GM20431 (cell line): Measurements from ENCODE around the gene PCDHB11.
"Not testable (repeated sequence)": the region's sequence is repeated elsewhere in the genome, so short reads cannot be mapped to it uniquely, and the experiment has no call there.

Experiments used
- in situ Hi-C: fragments of 300-500 bp; cut with MseI, MboI; formaldehyde crosslinking; loops from one replicate; pipeline ENCODE4 v1.15.0; 2020; ENCODE audit warnings: low sequenced_read_pairs; ENCODE audit not compliant: unreplicated experiment

The PCDHB11 gene

DNA sequence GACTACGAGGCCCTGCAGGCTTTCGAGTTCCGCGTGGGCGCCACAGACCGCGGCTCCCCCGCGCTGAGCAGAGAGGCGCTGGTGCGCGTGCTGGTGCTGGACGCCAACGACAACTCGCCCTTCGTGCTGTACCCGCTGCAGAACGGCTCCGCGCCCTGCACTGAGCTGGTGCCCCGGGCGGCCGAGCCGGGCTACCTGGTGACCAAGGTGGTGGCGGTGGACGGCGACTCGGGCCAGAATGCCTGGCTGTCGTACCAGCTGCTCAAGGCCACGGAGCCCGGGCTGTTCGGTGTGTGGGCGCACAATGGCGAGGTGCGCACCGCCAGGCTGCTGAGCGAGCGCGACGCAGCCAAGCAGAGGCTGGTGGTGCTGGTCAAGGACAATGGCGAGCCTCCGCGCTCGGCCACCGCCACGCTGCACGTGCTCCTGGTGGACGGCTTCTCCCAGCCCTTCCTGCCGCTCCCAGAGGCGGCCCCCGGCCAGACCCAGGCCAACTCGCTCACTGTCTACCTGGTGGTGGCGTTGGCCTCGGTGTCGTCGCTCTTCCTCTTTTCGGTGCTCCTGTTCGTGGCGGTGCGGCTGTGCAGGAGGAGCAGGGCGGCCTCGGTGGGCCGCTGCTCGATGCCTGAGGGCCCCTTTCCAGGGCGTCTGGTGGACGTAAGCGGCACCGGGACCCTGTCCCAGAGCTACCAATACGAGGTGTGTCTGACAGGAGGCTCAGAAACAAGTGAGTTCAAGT lies 15.1 kb upstream of the PCDHB11 start:
- in situ Hi-C loops: not testable (repeated sequence)

DNA sequence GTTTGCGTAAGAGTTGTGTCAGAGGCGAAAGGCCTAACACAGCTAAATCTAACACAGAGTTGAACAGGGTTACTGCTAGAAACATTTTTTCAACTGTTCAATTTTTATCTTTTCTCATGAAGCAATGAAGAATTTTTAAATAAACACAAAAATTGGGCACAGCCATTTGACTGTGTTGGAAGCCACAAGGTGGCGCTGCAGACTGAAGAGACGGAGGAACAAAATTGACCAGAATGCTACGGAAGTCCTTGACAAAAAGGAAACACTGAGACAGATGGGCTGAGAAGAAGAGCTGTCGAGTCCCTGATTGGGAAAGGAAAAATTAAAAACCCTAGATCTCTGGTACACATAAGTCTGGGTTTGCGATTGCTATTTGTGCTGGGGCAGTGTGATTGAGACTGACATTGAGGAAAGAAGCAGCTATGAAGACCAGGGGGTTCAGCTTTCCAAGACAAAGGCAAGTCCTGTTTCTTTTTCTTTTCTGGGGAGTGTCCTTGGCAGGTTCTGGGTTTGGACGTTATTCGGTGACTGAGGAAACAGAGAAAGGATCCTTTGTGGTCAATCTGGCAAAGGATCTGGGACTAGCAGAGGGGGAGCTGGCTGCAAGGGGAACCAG lies 12.4 kb upstream of the PCDHB11 start, which contains the start of gene PCDHB9:
Gene PCDHB9 (plus strand): TSS at position 265 of the 616 bp plus-strand sequence. CDS start 158 bp downstream, at position 423.
- in situ Hi-C loops: no loop called here

DNA sequence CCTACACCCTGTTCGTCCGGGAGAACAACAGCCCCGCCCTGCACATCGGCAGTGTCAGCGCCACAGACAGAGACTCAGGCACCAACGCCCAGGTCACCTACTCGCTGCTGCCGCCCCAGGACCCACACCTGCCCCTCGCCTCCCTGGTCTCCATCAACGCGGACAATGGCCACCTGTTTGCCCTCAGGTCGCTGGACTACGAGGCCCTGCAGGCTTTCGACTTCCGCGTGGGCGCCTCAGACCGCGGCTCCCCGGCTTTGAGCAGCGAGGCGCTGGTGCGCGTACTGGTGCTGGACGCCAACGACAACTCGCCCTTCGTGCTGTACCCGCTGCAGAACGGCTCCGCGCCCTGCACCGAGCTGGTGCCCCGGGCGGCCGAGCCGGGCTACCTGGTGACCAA lies 10.7 kb upstream of the PCDHB11 start:
- in situ Hi-C loops: not testable (repeated sequence)

DNA sequence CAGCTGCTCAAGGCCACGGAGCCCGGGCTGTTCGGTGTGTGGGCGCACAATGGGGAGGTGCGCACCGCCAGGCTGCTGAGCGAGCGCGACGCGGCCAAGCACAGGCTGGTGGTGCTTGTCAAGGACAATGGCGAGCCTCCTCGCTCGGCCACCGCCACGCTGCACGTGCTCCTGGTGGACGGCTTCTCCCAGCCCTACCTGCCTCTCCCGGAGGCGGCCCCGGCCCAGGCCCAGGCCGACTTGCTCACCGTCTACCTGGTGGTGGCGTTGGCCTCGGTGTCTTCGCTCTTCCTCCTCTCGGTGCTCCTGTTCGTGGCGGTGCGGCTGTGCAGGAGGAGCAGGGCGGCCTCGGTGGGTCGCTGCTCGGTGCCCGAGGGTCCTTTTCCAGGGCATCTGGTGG lies 10.3 kb upstream of the PCDHB11 start:
- in situ Hi-C loops: not testable (repeated sequence)

DNA sequence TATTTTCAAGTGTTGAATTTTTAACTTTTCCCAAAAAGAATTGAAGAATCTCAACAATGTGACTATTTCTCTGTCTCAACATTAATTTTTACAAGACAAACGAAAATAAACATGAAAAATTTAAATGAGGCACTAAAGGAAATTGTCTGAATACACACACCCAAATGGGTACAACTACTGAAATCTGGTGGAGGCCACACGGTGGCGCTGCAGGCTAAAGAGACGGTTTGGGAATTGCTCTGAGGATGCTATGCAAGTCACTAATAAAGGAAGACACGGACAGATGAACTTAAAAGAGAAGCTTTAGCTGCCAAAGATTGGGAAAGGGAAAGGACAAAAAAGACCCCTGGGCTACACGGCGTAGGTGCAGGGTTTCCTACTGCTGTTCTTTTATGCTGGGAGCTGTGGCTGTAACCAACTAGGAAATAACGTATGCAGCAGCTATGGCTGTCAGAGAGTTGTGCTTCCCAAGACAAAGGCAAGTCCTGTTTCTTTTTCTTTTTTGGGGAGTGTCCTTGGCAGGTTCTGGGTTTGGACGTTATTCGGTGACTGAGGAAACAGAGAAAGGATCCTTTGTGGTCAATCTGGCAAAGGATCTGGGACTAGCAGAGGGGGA lies 7.2 kb upstream of the PCDHB11 start, which contains the start of gene PCDHB10:
Gene PCDHB10 (plus strand): TSS at position 244 of the 616 bp plus-strand sequence. CDS start 200 bp downstream, at position 444.
- in situ Hi-C loops: no loop called here

DNA sequence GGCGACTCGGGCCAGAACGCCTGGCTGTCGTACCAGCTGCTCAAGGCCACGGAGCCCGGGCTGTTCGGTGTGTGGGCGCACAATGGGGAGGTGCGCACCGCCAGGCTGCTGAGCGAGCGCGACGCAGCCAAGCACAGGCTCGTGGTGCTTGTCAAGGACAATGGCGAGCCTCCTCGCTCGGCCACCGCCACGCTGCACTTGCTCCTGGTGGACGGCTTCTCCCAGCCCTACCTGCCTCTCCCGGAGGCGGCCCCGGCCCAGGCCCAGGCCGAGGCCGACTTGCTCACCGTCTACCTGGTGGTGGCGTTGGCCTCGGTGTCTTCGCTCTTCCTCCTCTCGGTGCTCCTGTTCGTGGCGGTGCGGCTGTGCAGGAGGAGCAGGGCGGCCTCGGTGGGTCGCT lies 5.1 kb upstream of the PCDHB11 start:
- in situ Hi-C loops: not testable (repeated sequence)

DNA sequence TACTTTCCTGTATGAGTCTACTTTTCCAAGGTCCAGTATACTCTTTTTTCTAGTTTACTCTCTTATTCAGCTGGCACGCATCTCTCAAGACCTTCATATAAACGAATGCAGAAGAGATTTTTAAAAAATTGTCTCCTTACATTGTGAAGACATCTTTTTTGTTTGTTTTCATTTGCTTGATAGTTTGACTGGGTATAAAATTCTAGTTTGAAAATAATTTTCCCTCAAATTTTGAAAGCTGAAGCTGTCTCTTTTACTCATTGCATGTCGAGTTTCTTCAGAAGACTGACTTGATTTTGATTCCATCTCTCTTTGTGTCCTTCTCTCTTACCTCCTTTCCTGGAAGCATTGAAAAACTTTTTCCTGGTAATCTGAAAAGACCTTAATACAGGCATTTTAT lies 3.1 kb upstream of the PCDHB11 start:
- in situ Hi-C loops: no loop called here

DNA sequence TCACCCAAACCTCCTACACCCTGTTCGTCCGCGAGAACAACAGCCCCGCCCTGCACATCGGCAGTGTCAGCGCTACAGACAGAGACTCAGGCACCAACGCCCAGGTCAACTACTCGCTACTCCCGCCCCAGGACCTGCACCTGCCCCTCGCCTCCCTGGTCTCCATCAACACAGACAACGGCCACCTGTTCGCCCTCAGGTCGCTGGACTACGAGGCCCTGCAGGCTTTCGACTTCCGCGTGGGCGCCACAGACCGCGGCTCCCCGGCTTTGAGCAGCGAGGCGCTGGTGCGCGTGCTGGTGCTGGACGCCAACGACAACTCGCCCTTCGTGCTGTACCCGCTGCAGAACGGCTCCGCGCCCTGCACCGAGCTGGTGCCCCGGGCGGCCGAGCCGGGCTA lies 1.7 kb downstream of the PCDHB11 start:
- in situ Hi-C loops: not testable (repeated sequence)

DNA sequence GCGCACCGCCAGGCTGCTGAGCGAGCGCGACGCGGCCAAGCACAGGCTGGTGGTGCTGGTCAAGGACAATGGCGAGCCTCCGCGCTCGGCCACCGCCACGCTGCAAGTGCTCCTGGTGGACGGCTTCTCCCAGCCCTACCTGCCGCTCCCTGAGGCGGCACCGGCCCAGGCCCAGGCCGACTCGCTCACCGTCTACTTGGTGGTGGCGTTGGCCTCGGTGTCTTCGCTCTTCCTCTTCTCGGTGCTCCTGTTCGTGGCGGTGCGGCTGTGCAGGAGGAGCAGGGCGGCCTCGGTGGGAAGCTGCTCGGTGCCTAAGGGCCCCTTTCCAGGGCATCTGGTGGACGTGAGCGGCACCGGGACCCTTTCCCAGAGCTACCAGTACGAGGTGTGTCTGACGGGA lies 2.2 kb downstream of the PCDHB11 start:
- in situ Hi-C loops: not testable (repeated sequence)

DNA sequence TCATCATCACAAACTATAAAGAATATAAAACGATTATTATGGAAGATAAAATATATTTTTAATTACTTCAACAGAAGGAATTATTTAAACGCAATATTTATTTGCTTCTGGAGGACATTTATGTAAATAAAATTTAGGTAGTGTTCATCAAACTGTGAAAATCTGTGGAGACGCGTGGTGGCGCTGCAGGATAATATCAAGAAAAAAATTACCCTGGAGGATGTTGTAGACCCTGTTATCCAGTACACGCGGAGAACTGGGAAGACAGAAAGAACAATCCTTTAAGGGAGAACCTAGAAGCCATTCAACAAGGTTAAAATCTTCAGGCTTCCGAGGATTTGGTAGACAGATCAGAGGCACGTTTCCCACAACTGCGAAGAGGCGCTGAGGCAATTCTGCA lies 9.1 kb downstream of the PCDHB11 start, which contains the start of gene PCDHB12:
Gene PCDHB12 (plus strand): TSS at position 242 of the 400 bp plus-strand sequence. CDS start 189 bp downstream, outside the sequence.
- in situ Hi-C loops: no loop called here

DNA sequence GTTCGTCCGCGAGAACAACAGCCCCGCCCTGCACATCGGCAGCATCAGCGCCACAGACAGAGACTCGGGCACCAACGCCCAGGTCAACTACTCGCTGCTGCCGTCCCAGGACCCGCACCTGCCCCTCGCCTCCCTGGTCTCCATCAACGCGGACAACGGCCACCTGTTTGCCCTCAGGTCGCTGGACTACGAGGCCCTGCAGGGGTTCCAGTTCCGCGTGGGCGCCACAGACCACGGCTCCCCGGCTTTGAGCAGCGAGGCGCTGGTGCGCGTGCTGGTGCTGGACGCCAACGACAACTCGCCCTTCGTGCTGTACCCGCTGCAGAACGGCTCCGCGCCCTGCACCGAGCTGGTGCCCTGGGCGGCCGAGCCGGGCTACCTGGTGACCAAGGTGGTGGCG lies 10.9 kb downstream of the PCDHB11 start:
- in situ Hi-C loops: not testable (repeated sequence)

DNA sequence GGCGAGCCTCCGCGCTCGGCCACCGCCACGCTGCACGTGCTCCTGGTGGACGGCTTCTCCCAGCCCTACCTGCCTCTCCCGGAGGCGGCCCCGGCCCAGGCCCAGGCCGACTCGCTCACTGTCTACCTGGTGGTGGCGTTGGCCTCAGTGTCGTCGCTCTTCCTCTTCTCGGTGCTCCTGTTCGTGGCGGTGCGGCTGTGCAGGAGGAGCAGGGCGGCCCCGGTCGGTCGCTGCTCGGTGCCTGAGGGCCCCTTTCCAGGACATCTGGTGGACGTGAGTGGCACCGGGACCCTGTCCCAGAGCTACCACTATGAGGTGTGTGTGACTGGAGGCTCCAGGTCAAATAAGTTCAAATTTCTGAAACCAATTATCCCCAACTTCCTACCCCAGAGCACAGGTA lies 11.4 kb downstream of the PCDHB11 start:
- in situ Hi-C loops: not testable (repeated sequence)

DNA sequence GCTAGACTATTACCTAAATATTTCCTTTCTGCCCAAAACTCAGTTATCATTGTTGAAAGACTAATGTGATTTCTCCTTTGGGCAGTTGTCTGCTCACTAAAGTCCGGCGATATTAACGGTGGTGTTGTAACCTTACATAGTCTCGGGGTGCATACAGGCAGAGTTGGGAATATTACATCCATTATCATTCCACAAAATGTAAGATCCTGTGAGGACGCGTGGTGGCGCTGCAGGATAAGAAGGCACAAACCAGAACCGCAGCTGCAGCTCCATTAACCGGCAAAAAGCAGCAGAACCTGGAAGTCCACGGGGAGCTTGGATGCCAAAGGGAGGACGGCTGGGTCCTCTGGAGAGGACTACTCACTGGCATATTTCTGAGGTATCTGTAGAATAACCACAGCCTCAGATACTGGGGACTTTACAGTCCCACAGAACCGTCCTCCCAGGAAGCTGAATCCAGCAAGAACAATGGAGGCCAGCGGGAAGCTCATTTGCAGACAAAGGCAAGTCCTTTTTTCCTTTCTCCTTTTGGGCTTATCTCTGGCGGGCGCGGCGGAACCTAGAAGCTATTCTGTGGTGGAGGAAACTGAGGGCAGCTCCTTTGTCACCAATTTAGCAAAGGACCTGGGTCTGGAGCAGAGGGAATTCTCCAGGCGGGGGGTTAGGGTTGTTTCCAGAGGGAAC lies 14.4 kb downstream of the PCDHB11 start, which contains the start of gene PCDHB13:
Gene PCDHB13 (plus strand): TSS at position 264 of the 684 bp plus-strand sequence. CDS start 205 bp downstream, at position 469.
- in situ Hi-C loops: not testable (repeated sequence)

DNA sequence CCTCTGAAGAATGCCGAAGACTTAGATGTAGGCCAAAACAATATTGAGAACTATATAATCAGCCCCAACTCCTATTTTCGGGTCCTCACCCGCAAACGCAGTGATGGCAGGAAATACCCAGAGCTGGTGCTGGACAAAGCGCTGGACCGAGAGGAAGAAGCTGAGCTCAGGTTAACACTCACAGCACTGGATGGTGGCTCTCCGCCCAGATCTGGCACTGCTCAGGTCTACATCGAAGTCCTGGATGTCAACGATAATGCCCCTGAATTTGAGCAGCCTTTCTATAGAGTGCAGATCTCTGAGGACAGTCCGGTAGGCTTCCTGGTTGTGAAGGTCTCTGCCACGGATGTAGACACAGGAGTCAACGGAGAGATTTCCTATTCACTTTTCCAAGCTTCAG lies 15.2 kb downstream of the PCDHB11 start:
- in situ Hi-C loops: not testable (repeated sequence)

DNA sequence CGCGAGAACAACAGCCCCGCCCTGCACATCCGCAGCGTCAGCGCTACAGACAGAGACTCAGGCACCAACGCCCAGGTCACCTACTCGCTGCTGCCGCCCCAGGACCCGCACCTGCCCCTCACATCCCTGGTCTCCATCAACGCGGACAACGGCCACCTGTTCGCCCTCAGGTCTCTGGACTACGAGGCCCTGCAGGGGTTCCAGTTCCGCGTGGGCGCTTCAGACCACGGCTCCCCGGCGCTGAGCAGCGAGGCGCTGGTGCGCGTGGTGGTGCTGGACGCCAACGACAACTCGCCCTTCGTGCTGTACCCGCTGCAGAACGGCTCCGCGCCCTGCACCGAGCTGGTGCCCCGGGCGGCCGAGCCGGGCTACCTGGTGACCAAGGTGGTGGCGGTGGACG lies 16.1 kb downstream of the PCDHB11 start:
- in situ Hi-C loops: not testable (repeated sequence)

DNA sequence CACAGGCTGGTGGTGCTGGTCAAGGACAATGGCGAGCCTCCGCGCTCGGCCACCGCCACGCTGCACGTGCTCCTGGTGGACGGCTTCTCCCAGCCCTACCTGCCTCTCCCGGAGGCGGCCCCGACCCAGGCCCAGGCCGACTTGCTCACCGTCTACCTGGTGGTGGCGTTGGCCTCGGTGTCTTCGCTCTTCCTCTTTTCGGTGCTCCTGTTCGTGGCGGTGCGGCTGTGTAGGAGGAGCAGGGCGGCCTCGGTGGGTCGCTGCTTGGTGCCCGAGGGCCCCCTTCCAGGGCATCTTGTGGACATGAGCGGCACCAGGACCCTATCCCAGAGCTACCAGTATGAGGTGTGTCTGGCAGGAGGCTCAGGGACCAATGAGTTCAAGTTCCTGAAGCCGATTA lies 16.6 kb downstream of the PCDHB11 start:
- in situ Hi-C loops: not testable (repeated sequence)

DNA sequence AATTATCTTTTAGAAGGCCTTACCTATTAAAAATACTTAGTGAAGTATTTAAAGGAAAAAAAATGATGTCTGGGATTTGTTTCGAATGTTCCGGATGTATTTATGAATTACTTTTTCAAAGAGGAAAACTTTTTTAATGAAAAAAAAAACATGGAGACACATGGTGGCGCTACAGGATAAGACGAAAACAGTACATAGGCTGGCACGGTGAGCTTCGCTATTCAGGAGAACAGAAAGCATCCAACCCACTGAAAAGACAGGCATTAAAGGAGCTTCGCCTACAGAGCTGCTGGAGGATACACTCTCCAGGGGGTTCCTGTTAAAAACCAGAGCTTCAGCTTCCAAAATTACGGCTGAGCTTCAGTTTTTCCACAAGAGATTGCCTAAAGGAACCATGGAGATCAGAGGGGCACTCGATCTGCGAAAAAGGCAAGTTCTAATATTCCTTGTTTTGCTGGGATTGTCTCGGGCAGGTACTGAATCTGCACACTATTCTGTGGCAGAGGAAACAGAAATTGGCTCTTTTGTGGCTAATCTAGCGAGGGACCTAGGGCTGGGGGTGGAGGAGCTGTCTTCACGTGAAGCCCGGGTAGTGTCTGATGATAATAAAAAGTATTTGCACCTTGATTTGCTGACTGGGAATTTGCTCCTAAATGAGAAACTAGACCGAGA lies 23.8 kb downstream of the PCDHB11 start, which contains the start of gene PCDHB14:
Gene PCDHB14 (plus strand): TSS at position 232 of the 672 bp plus-strand sequence. CDS start 163 bp downstream, at position 395.
- in situ Hi-C loops: no loop called here

DNA sequence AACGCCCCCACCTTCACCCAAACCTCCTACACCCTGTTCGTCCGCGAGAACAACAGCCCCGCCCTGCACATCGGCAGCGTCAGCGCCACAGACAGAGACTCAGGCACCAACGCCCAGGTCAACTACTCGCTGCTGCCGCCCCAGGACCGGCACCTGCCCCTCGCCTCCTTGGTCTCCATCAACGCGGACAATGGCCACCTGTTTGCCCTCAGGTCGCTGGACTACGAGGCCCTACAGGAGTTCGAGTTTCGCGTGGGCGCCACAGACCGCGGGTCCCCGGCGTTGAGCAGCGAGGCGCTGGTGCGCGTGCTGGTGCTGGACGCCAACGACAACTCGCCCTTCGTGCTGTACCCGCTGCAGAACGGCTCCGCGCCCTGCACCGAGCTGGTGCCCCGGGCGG lies 25.4 kb downstream of the PCDHB11 start:
- in situ Hi-C loops: not testable (repeated sequence)

DNA sequence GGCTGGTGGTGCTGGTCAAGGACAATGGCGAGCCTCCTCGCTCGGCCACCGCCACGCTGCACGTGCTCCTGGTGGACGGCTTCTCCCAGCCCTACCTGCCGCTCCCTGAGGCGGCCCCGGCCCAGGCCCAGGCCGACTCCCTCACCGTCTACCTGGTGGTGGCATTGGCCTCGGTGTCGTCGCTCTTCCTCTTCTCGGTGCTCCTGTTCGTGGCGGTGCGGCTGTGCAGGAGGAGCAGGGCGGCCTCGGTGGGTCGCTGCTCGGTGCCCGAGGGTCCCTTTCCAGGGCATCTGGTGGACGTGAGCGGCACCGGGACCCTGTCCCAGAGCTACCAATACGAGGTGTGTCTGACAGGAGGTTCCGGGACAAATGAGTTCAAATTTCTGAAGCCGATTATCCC lies 26.0 kb downstream of the PCDHB11 start:
- in situ Hi-C loops: not testable (repeated sequence)
